Activated CD4-positive, alpha-beta T cell treated with anti-CD3 and anti-CD28 coated beads, Interleukin-2, amount 50 U/mL, for 1 hour (primary cell): ENCODE results near the gene UBE3D.

Experiments
- DNase-seq: peaks from one replicate; pipeline ENCODE4 v3.0.0-alpha.2; 2020

The UBE3D gene

GRCh38 chr6:83065511-83066192 lies at the start of gene UBE3D:
UBE3D (minus strand) TSS chr6:83065841; CDS start chr6:83065718, 123 bp downstream.
- peak; percentile 92 for DNase-seq

- no peak for DNase-seq
These were observed 48.5 kb upstream of the UBE3D start for GRCh38 chr6:83114164-83114563.

- DNase-seq, result no peak
These were observed 47.6 kb upstream of the UBE3D start for GRCh38 chr6:83113258-83113657.

- no peak for DNase-seq
These were observed 42.7 kb upstream of the UBE3D start for GRCh38 chr6:83108378-83108777.

- no peak for DNase-seq
These were observed 32.9 kb upstream of the UBE3D start for GRCh38 chr6:83098589-83098988.

GRCh38 chr6:83097675-83098074 lies 32.0 kb upstream of the UBE3D start:
- no peak for DNase-seq

- no peak for DNase-seq
These were observed 31.6 kb upstream of the UBE3D start for GRCh38 chr6:83097204-83097603.

- DNase-seq, result no peak
These were observed 31.1 kb upstream of the UBE3D start for GRCh38 chr6:83096791-83097190.

- no peak for DNase-seq
These were observed 27.2 kb upstream of the UBE3D start for GRCh38 chr6:83092756-83093399.

- no peak for DNase-seq
These were observed 21.1 kb upstream of the UBE3D start for GRCh38 chr6:83086751-83087150.

GRCh38 chr6:83083476-83083875 lies 17.8 kb upstream of the UBE3D start:
- DNase-seq, result no peak

- DNase-seq, result no peak
These were observed 8.0 kb upstream of the UBE3D start for GRCh38 chr6:83073615-83074014.

GRCh38 chr6:83072726-83073125 lies 7.1 kb upstream of the UBE3D start:
- no peak for DNase-seq

- no peak for DNase-seq
These were observed 6.1 kb upstream of the UBE3D start for GRCh38 chr6:83071707-83072106.

GRCh38 chr6:83071023-83071422 lies 5.4 kb upstream of the UBE3D start:
- DNase-seq, result no peak

GRCh38 chr6:83069633-83070032 lies 4.0 kb upstream of the UBE3D start:
- no peak for DNase-seq

- no peak for DNase-seq
These were observed 3.0 kb upstream of the UBE3D start for GRCh38 chr6:83068616-83069015.

- peak; percentile 97 for DNase-seq
These were observed 2.1 kb upstream of the UBE3D start, which contains the start of gene DOP1A for GRCh38 chr6:83067448-83068439. DOP1A (plus strand) TSS chr6:83067671; CDS start chr6:83096978, 29,307 bp downstream.

GRCh38 chr6:83062225-83062624 lies 3.4 kb downstream of the UBE3D start:
- DNase-seq, result no peak

GRCh38 chr6:83061190-83061589 lies 4.5 kb downstream of the UBE3D start:
- no peak for DNase-seq

- peak; percentile 16 for DNase-seq
These were observed 7.8 kb downstream of the UBE3D start for GRCh38 chr6:83057705-83058321.

GRCh38 chr6:83055366-83055964 lies 10.2 kb downstream of the UBE3D start:
- DNase-seq, result peak; percentile 34
